HG03095 (cell line): Measurements from ENCODE around the gene TXNRD1.
A peak's percentile ranks its signal among the peaks of the same experiment; 100 is the strongest.
"Not testable (repeated sequence)": the region's sequence is repeated elsewhere in the genome, so short reads cannot be mapped to it uniquely, and the experiment has no call there.

Experiments used
- ATAC-seq: cut with Tn5 transposase; IDR thresholded peaks from one replicate; pipeline ENCODE4 v1.9.1; 2021; ENCODE audit warnings: moderate library complexity; ENCODE audit not compliant: unreplicated experiment

The TXNRD1 gene

DNA sequence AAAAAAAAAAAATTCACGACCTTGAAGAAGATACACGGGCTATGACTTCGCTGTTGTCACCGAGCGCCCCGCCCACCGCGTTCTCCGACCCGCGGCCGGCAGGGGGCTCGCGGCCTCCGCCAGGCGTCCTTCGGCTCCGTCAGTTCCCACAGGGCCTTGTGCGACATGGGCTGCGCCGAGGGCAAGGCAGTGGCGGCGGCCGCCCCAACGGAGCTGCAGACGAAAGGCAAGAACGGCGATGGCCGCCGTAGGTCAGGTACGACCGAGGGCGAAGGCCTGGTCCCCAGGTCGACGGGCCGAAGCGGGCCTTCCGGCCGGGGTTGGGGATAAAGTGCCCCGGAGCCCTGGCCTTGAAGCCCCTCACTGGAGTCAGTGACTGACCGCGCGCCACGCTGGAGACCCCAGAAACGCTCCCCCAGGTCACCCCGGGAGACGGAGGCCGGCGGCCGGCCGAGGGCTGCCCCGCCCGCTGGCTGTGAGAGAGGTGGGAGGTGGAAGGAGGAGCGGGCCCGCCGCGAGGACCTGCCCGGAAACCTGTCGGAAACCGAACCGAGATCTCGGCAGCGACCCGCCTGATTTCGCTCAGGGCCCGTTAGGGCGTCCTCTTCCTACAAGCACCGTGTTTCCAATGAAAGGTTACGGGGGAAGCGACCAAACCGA is at the start of gene TXNRD1:
TSS of gene TXNRD1 (plus strand) at position 142 of the 660 bp plus-strand sequence. CDS start at position 166, 24 bp downstream.
- ATAC-seq: peak; percentile 98

DNA sequence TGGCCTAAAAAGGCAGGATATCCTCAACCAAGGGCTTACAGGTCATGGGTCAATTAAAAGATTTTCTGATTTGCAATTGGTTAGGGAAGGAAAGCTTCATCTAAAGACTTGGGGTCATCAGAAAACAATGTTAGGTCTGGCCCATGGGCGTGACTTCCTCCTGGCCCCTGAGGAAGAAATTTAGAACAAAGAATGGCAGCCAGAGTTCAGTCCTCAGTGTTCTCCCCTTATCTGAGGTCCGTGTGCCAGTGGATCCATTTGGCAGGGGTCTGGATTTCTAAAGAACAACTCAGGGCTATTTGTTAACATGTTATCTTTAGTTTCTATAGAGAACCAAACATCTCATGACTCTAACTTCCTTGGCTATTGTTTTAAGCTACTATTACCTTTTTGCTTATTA is 49.8 kb upstream of the TXNRD1 start:
- ATAC-seq: no peak

DNA sequence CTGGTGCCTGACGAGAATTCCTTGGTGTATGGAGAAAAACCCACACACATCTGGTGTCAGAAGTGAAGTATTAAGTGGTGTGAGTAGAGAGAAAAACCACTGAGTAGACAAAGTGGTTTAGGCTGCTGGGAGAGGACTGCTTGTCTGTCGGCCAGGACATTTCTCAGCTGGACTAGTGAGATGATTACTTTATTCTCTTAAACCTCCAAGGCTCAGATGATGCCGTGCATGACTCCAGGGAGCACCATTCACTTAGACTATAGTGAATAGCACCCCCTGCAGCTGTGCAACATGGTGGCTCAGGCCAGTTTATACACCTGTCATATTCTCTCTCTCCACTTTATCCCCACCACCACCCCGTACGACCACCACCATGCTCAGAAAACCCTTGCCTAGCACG is 49.1 kb upstream of the TXNRD1 start:
- no peak for ATAC-seq

DNA sequence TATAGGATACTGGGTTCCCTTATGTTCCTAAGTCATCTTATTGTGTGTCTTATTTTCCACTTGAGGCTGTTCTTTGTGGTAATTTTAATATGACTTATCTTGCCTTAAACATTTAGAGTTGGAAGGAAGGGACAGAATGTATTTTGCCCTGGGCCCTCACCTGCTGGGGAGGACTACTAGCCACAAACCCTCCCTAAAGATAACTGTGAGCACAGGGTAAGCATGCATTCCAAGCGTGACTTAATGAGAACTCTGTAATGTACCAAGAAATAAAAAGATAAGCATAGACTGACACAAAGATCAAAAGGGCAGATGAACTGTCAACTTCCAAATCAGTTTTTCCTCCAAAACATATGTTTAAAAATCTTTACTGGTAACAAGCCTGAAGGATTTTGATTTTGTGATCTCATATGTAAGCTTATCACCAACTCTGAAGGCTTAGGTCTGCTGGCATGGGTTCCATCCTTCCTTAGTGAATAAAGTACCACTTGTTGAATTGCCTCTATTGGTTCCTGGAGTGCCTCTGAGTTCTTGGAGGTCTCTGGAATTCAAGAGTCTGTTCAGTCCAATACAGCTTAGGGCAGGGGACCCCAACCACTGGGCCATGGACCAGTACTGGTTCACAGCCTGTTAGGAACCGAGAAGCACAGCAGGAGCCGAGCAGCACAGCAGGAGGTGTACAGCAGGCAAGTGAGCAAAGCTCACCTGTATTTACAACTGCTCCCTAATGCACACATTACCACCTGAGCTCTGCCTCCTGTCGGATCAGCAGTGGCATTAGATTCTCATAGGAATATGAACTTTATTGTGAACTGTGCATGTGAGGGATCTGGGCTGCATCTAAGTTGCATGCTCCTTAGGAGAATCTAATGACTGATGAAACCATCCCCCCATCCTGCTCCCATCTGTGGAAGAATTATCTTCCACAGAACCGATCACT is 47.8 kb upstream of the TXNRD1 start:
- ATAC-seq: no peak

DNA sequence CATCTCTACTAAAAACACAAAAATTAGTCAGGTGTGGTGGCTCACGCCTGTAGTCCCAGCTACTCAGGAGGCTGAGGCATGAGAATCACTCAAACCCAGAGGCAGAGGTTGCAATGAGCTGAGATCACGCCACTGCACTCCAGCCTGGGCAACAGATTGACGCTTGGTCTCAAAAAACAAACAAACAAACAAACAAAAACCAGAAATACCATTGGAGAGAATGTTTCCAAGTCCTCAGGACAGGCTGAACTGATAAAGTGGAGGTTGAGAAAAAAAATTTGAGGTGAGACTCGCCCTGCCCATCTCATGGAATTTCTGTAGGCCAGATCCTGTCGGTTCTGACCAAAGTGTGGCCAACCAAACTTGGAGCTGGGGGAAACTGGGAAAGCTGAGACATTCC is 47.0 kb upstream of the TXNRD1 start:
- ATAC-seq: no peak

DNA sequence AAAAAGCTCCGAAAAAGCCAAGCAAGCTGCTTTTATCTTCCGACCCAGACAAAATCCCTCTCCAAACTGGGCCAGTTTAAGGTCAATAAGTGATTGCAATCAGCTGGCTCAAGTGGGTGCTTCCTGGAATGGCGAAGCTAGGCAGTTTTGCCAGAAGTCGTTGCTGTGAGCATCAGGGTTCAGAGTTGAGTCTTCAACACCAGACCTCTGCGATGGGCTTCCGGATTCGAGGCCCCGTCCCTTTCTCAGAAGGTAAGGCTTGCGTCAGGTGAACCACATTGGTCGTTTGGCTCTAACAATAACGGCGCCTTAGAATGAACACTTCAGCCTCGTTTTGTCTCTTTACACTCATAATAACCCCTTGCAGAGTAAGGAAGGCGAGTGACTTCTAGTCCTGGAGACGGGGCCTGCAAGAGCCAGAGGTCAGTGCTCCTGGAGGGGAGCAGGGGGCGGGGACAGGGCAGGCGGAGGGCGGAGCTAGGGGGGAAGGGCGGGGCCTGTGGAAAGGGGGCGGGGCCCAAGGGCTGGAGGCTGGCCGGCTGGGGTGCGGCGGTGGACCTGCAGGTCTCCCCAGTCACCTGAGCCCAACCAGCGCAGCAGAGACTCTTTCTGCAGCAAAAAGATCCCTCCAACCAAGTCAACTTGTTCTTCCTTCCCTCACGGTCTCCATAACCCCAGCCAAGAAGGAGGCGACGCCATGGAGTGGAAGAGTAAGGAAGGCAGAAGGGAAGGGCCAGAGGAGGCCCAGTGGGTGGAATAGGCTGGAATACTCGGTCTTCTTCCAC is 43.6 kb upstream of the TXNRD1 start:
- no peak for ATAC-seq

DNA sequence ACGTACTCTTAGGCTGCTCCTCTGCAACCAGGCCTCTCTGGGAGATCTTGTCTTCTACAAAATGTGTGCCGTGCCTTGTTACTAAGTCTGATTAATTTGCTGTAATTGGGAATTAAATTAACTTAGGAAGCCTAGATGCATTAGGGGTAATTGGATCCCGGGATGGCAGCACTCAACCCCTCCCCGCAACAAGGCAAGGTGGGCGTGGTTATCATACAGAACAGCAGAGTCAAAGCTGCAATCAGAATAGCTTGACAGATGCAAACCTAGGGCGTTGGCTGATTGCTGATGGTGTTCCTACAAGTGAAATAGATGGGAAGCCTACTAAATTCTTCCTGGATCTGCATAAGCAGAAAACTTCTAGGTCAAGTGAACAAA is 43.0 kb upstream of the TXNRD1 start:
- no peak for ATAC-seq

DNA sequence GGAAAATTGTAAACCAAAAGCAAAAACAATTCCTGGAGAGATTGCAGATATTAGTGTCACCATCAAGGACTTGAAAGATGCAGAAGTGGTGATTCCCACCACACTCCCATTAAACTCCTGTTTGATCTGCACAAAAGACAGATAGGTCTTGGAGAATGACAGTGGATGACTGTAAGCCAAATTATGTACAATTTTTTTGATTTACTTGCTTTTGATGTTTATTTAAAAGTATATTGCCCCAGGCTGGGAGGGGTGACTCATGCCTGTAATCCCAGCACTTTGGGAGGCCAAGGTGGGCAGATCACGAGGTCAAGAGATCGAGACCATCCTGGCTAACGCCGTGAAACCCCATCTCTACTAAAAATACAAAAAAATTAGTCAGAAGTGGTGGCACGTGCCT is 41.8 kb upstream of the TXNRD1 start:
- ATAC-seq: not testable (repeated sequence)

DNA sequence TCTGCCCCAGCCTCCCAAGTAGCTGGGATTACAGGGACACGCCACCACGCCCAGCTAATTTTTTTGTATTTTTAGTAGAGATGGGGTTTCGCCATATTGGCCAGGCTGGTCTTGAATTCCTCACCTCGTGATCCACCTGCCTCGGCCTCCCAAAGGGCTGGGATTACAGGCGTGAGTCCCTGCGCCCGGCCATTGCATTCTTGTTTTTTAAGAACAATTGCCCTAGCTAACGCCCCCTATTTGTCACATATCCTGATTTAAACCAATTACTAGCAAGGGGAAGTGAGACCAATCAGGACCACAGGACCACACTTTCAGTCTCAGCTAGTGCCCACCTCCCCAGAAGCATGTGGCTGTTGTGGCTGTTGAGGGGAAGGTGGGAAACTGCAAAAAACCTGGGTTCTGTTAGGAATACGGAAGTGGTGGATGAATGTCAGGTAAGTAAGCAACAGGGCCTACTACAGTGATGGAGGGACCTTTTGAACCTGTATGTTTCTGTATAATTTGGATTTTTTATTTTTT is 39.8 kb upstream of the TXNRD1 start:
- ATAC-seq: no peak

DNA sequence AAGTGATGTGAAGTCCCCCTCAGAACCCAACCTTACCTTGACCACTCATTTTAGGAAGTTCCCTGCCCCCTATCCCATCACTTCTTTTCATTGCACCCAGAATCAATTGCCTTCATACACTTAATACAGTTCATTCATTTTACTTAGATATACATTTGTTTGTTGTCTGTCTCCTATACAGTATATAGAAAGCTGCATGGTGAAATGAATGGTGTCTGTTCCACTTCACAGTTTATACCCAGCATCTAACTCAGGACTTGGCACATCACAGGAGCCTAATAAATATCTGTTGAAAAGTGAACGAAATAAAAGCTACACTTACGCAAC is 38.3 kb upstream of the TXNRD1 start:
- no peak for ATAC-seq

DNA sequence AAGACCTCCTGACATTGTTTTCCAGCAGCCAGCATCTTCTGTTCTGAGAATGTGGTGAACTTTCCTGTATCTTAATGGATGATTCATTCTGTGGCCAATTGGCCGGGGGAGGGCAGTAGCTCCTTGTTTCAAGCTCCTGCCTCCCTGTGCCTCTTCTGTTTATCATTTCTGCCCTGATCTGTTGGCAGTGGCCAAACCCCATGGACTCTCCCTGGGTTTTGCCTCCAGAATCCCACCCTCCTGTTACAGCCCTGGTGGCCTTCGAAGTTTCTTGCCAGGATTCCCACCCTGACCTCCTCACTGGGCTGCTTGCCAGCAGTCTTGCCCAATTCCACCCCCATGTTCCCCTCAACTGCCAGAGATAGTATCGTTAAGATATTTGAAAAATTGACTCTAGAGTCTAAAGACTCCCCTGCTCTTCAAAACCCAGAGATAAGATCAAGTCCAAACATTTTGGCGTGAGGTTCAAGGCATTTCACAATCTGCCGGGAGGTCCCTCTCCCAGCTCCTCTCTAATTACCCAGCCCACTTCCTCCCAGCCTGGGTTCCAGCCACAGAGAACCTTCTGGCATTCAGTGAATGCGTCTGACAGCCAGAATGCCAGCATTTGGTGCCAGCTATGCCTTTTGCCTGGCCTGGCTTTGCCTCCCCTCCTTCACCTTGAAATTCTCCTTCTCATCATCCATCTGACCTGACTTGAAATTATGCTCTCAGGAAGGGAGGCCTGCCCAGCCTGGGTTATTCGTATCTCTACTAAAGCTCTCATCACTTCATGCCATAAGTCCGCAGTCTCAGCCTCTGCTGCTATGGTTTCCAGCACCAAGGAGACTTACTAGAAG is 37.7 kb upstream of the TXNRD1 start:
- ATAC-seq: no peak

DNA sequence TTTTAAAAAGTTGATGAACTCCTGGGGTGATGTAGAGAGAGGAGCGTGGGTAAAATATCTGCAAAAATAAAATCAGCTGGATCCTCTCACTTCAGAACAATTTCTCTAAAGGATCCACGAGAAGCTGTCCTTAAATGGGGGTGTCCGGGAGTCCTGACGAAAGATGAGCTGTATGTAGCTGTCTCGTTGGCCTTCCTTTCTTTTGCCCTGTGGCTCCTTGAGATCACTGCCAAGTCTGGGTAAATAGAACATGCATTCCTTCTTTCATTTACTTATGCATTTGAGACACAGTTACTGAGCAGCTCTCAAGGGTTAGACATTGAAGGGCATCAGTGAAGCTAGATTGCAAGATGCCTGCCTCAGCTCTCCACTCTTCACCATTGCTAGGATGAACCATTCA is 35.2 kb upstream of the TXNRD1 start:
- ATAC-seq: no peak

DNA sequence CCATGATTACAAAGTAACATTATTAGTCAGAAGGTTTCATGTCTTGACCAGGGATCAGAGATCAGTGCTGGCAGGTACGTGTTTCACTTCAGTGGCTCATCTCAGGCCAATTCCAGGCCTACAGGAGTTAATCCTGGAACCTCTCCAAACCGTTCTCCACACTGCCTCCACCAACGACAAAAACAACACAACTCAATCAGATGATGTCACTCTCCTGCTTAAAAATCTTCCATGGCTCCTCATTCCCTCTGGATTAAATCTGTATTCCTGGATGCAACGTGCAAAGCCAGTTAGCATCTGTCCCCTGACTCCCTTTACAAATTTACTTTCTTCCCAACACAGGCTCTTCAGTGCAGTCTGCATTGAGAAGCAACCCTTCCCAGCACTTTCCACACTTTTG is 34.3 kb upstream of the TXNRD1 start:
- ATAC-seq: no peak

DNA sequence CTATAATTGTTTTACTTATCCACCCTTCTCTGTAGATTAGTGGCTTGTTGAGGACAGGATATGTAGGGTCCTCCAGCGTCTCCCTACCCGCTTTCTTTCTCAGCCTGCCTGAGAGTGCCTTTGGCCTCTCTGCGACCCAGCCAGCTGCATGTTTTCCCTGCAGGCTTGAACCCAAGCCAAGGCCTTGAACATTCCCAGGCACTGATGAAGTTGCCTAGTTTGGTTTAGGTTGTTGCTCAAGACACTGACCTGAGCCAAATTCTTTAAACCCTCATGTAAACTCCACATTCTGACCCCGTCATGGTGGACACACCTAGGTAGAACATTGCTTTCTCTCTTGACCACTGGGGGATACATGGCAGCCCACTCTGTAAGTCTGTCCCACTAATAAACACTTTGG is 33.4 kb upstream of the TXNRD1 start:
- ATAC-seq: no peak

DNA sequence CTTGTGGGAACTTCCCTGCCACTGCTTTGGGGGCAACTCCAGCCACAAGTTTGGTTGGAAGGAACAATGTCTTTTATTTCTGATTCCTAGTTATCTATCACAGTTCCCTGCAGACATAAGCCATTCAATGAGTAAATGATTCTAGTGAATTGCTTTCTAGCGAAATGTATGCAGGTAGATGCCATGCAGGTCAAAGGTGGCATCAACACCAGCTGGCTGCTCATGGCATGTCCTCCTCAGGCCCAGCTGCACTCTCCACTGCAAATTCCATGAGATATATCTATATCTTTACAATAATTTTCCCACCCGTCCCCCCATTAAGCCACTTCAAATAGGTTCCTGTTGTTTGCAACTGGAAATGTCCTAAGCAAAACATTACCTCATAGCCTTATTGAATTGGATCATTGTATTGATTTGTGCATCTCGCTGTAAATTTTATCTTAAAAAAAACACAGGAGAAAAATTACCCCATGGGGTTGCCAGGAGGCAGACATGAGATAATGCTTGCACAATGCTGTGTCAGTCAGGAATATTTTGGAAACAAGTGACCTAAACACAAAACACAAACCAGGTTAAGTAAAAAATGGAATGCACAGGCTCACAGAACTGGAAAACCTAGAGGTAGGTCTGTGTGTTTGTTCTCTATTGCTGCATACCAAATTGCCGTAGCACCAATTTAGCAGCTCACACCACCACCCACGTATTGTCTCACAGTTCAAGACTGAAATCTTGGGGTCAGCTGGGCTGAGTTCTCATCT is 32.8 kb upstream of the TXNRD1 start:
- ATAC-seq: no peak

DNA sequence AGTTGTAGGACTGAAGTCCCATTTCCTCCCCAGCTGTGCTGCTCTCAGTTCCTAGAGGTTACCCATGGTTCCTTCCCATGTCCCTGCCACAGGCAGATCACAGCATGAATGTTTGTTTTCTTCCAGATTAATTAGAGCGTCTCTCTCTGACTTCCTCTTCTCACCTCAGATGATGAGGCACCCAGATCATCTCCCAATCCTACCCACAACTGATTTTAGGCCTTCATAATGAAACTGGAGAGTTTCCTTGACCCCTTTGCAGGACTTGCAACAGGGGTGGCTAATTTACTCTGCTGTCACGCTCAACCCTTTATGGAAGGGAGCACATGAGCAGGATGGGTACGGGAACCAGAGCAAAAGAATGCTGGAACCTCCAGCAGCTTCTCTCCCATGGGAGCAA is 32.1 kb upstream of the TXNRD1 start:
- ATAC-seq: no peak

DNA sequence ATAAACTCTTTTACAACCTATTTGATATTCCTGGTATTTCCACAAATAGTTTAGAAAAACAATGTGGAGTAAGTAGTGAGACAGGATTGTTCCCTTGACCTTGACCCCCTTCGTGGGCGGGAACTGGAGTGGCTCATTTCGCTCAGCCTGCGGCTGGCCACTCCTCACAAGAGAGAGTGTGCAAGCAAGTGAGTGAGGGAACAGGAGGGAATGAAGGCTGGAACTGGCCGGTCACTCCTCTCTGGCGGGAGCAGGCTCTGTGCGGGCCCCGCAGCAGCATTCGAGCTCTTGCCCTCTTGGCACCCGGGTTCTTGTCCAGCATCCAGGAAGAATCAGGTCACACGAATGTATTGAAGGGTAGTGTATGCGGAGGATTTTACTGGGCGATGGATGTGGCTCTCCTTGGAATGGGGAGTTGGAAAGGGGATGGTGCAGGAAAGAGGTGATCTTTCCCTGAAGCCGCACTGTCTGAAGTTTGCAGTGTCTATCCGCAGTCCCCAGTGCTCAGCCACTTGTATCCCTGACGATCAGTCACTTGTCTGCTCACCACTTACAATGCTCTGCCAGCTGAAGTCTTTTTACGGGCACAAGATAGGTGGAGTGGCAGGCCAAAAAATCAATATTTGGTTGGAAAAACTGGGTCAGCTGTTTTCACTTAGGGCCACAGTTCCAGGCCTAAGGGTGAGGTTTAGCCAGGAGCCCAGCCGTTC is 28.0 kb upstream of the TXNRD1 start:
- ATAC-seq: no peak

DNA sequence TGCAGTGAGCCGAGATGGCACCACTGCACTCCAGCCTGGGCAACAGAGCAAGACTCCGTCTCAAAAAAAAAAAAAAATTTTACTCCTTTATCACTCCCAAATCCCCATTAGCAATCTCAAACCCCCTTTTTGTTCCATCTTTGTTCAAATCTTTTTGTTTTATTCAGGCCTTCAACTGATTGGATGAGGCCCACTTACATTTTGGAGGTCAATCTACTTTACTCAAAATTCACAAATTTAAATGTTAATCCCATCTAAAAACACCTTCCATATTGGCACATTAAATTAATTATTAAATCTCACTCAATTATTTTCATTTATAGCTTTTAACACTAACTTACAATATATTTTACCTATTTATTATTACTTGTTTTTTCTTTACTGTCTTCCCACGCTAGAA is 27.0 kb upstream of the TXNRD1 start:
- ATAC-seq: no peak

DNA sequence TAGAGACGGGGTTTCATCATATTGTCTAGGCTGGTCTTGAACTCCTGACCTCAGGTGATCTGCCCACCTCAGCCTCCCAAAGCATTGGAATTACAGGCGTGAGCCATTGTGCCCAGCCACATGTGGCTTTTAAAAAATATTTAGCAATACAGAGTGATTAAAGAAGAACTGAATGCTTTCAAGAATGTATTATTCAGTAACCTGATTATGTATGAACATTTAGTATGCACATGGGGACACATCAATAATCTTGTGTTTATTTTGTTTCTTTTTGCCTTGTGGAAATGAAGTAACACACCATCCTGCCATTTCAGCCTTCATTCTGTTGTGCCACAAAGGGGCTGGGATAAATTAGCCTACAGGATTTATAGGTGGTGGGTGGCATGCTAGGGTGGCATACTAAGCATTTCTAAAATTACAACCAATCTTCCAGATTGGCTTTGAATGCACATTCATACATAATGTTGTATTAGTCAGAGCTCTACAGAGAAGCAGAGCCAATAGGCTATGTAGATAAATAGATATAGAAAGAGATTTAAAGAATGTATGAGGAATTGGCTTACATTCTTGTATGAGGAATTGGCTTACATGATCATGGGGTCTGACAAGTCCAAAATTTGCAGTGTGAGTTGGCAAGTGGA is 25.5 kb upstream of the TXNRD1 start:
- no peak for ATAC-seq
